NCI-H2196 treated with DMSO at 0.1 percent for 48 hours (cell line): ENCODE measurements around the gene OCA2.

Experiments used
- DNase-seq: peaks from one replicate; lab custom pipeline; 2025; ENCODE audit not compliant: unreplicated experiment; lab: John Stamatoyannopoulos, UW

OCA2 gene

DNA sequence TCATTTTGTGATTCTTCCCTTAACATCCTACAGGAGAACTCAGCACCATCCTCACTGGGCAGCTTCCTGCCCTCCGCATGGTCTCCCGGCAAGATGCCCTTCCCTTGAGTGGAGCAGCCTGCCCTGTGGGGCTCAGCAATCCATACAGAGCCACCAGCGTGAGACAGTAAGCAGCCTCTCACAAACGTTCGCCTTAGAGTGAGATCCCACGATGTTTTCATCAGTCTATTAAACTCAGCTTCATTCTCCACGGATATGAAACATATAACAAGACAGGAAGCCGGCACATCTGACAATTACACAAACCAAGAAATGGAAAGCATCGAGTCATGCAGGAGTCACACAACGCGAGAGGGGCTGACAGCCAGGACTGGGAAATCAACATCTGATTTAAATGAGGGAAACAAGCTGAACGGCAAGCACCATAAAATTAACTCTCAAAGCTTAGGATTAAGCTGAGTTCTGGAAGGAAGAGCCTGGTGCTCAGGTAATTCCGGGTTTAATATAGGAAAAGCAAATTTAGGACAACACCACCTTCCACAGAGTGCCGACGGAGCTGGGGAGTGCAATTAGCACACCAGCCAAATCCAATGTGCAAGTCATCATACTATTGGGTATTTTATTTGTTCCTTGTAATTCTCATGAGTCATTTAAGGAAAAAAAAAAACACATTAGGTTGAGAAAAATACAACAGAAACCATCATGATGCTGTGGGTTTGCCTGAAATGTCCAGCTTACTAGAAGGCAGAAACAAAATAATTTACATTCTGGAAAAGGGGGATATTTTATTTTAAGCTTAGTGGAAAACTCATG lies 272.0 kb downstream of the OCA2 start:
- DNase-seq = no peak

- no peak for DNase-seq
Observed at GRCh38 chr15:27826411-27826810, 272.7 kb downstream of the OCA2 start.

DNA sequence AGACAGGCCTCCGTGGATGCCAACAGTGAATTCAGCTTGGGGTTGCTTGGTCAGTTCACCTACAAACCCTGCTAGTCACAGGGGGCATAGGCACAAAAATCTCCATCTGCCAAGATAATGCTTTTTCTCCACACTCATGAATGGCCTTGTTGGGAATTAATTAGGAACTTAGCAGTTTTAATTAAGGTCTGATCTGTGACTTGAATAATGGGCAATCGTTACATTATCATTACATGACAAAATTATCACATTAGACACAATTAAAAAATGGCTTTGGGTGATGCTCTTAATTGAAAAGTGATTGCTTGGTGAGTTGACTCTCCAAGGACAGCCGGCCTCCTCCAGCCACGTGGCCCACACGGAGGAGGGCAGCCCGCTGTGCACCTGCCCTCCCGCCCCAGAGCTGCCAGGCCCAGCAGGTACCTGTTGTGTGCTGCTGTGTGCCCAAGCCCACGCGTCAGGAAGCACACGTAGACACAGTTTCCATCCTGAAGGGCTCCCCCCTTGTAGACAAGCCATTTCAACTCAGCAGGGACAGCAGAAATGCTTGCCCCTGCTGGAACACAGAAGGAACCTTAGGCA lies 274.2 kb downstream of the OCA2 start:
- DNase-seq = no peak

DNA sequence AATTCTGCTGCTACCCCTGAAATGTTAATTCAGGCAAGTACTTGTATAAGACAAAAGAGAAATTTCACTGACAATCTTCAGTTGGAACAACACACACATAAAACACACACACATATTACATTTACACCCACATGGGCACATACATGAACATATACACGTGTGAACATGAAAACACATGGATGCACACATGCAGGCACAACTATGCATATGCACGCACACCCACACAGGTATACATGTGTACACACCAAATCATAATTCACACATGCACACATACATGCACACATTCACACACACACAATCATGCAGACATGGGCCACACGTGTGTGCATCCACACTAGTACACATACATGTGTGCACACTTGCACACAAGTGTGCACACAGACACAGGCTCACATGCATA lies 277.8 kb downstream of the OCA2 start:
- DNase-seq = no peak

- no peak for DNase-seq
Observed at GRCh38 chr15:27820722-27821121, 278.4 kb downstream of the OCA2 start.

DNA sequence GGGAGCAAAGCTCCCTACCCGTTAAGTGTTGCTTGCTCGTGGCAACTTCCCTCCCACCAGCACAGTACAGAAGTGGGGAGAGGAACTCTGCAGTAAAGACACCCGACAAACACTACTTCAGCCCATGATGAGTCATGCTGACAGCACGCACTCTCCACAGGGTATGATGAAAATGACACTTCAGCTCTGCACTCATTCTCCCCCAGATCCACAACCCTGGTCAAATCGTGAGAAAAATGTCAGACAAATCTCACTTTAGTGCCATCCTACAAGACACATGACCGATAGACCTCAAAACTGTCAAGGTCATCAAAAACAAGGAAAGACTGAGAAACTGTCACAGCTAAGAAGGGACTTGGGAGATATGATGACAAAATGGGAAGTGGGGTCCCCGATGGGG lies 278.9 kb downstream of the OCA2 start:
- DNase-seq = no peak

- no peak for DNase-seq
Observed at GRCh38 chr15:27817258-27817657, 281.9 kb downstream of the OCA2 start.

GRCh38 chr15:27816790-27817189 lies 282.3 kb downstream of the OCA2 start:
- DNase-seq = no peak

GRCh38 chr15:27815035-27815434 lies 284.1 kb downstream of the OCA2 start:
- DNase-seq = no peak

DNA sequence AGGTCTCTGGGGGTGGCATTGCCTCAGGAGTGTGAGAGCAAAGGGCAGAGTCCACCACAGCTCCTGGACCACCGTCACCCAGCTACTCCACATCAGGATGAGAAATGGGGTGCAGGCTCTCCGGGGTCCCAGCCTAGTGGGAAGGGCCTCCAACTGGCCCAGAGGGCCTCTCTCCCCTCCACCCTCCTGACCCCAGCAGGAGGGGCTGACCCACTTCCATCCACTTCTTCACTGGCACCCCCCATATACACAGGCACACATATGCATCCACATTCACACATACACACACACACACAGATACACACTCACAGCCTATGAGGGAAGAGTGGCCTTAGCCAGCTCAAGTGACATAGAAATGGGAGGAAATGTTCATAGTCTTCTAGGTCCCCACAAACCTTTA lies 286.0 kb downstream of the OCA2 start:
- DNase-seq = no peak

DNA sequence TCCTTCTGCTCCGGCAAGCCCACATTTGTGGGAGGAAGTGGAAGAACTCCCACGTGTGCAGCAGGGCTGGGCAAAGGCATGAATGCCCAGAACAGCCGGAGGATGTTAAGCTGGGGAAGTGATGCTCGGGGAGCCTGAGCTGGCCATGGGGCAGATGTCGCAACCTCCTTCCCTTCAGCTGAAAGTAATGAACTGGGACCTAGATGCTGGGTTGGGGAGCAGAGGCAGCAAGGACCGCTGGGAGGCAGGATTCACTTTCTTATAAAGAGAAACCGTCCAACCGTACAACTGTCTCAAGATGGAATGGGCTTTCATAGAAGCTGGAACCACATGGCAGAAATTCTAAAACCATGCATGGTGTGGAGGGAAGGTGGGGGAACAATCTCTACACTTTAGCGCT lies 290.9 kb downstream of the OCA2 start:
- DNase-seq = no peak

GRCh38 chr15:27807335-27807734 lies 291.8 kb downstream of the OCA2 start:
- DNase-seq = no peak

DNA sequence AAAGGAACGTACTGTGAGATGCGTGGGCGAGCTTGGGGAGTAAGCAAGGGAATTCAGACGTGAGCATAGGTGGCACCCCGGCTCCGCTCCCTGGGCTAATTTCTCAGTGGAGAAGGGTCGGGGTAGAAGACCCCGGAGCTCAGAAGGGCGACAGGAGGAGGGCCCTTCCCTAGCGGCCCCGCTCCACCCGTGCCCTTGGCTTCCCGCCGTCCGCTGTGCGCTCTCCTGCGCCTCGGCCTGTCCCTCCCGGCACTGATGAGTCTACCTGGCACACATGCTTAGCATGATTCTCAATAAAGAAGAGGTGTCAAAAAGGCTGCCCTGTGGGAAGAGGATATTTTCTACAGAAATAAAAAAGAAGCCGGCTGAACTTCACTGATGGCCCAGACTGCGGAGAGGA lies 292.7 kb downstream of the OCA2 start:
- no peak for DNase-seq

- no peak for DNase-seq
Observed at GRCh38 chr15:27805261-27806220, 293.6 kb downstream of the OCA2 start.

- DNase-seq = no peak
Observed at GRCh38 chr15:27804569-27805260, 294.4 kb downstream of the OCA2 start.

DNA sequence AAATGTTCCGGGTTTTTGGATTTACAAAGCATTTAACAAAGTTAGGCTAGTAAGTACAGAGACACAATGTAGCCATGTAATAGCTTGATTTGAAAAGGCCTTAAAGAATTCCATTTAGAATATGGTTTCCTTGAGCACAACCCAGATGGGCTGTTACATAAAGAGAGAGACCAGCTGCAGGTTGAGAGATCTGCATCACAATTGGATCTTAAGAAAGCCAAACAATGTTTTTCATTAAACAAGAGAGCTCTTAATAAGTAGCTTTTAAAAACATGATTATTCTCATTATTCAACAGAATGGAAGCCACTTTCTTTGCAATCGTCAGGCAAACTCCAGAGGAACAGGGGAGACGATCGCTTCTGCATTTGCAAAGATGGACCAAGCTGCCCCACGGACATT lies 300.3 kb downstream of the OCA2 start:
- no peak for DNase-seq

- DNase-seq = peak; percentile 44
Observed at GRCh38 chr15:27797765-27798164, 301.4 kb downstream of the OCA2 start.

GRCh38 chr15:27796405-27797320 lies 302.5 kb downstream of the OCA2 start:
- peak; percentile 90 for DNase-seq

GRCh38 chr15:27792756-27793264 lies 306.3 kb downstream of the OCA2 start:
- DNase-seq = no peak

GRCh38 chr15:27790270-27790669 lies 308.8 kb downstream of the OCA2 start:
- no peak for DNase-seq
